HG03378 (cell line): ENCODE data around the gene TMOD1.
A peak's percentile ranks its signal among the peaks of the same experiment; 100 is the strongest.

Experiments used
- ATAC-seq: cut with Tn5 transposase; IDR thresholded peaks from one replicate; pipeline ENCODE4 v1.9.1; 2021; ENCODE audit warnings: mild to moderate bottlenecking, moderate library complexity; ENCODE audit not compliant: unreplicated experiment

Gene TMOD1

DNA sequence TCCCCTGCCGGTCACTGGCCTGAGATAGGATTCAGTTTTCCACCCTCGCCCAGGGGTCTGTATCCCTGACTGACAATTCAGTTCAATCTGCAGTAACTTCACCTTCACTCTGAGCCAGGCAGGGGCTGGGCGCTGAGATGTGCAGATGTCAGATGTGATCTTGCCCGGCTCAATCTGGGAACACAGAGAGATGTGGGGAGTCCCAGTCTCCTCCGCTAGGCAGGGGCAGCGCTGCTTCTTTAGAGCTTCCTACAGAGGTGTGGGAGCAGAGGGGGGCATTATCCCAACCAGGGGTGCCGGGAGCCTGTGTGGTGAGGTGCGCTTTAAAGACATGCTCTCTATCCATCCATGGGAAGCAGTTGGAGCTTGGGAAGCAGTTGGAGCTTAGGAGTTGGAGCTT, 14.6 kb downstream of the TMOD1 start:
- no peak for ATAC-seq

- ATAC-seq, result no peak
Measured at GRCh38 chr9:97517331-97518089, 16.0 kb downstream of the TMOD1 start.

DNA sequence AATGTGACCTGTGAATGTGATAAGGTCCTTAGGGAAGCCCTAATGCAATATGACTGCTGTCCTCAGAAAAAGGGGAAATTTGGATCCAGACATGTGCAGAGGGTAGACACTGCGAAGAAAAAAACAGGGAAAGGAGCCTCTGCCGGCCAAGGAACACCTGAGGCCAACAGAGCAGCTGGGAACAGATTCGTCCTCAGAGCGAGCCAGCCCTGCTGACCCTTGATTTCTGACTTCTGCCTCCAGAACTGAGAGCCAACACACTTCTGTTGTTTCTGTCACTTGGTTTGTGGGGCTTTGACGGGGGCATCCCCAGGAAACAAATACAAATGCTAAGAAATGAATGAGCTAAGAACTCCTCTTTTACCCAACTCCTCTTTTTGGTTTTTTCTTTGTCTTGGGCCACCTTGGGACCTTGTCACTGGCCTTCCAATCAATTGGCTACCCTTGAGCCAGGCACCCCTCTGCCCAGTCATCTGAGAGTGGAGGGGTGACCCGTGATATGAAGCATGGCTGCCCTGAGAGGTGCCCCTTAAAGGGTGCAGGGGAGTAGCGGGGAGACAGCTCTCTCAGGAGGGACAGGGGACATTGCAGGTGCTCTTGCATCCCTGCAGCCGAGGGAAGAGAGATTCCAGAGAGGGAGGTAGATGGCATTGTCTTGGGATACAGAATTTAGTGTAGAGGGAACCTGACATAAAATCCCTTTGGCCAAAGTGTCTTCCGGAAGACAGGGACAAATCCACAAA, 16.9 kb downstream of the TMOD1 start:
- no peak for ATAC-seq

GRCh38 chr9:97518909-97519307, 17.4 kb downstream of the TMOD1 start:
- no peak for ATAC-seq

DNA sequence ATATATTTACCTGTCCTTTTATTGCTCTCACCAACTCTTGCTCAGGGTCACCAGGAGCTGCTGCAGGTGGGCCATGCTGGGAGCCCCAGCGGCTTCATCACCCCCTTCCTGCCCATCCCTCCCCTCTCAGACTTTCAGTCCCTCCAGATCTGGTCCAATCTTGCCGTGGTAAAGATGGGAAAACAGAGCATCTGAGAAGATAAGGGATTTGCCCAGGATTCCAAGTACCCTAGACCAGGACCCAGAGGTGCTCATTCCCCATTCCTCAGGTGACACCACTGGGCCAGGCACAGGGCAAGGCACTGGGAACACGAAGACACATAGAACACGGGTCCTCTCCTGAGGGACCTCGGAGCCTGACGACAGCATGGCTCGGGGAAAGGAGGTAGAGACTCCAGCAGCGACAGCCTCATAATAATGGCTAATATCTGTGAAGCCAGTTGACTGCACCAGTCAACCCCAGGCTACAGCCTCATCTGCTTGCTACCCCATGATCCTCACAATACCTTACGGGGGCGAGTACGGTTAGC, 18.0 kb downstream of the TMOD1 start:
- no peak for ATAC-seq

DNA sequence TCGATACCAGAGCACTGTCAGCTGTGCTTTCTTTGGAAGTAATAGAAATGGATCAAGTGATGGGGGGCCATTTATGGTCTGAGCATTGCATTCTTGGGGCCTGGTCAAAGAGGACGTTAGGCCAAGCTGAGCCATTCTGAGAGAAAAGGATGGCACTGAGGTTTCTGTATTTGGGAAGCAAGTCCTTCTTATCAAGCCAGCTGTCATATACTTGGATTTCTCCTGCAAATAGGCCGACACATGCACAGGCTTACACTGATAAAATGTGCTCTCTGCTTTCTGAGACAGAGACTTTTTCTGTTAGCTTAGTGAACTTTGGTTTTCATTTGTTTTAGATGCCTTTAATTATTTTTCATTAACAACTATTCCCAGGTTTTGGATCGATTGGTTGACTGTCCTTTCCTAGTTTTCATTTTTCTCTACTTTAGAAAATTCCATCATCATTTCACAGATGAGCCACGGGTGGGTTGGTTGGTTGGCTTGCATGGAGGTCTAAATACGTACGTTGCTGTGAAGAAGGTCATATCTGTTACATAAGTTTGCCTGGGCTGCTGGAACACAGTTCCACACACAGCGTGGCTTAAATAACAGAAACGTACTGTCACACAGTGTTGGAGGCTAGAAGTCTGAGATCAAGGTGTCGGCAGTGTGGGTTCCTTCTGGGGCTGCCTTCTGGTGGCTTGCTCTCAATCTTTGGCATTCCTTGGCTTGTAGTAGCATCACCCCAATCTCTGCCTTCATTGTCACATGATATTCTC, 20.3 kb downstream of the TMOD1 start:
- ATAC-seq, result no peak

- no peak for ATAC-seq
Measured at GRCh38 chr9:97524424-97524823, 23.0 kb downstream of the TMOD1 start.

DNA sequence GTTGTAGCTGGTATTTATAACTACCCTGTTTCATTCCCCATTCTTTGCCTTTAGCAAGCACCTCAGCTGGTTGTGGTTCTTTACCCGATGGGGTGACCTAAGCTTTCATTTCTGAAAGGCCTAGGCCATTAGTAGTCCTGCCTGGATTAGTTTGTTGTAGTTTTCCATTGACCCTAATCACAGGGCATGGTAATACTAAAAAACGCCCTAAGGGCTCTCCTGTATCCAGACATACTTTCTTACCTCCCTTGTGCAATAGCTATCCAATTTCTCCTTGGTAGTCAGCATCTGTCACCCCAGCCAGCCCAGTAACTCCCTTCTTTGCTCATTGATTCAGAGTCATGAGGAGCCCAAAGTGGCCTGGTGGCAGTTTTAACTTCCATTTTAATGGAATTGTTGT, 24.0 kb downstream of the TMOD1 start:
- no peak for ATAC-seq

DNA sequence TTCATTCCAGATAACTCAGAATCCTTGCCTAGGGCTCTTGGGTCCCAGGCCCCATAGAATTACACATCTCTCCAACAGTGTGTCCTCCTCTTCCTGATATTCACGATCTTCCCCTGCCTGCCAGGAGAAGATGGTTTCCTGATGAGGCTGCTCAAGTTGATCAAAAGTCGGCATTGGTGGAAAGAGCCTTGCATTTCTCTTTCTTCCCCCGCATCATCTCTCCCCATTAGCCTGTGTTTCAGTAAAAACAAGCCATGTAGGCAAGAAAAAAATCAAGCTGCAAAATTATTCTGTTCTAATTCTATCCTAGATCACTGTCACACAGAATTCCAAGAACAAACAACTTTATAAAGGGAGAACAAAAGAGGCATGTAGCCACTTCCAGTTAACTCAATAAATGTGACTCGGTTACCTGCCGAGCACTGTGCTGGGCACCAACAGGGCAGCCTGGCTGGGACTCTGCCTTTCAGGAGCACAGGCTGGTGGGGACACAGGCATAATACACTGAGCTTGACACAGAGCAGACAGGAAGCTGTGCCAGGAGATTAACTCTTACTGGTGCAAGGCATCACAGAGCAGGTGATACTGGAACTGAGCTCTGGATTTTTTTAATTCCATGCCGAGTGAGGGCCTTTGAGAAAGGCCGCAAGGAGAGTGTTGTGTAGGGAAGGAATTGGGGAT, 25.6 kb downstream of the TMOD1 start:
- ATAC-seq, result no peak

DNA sequence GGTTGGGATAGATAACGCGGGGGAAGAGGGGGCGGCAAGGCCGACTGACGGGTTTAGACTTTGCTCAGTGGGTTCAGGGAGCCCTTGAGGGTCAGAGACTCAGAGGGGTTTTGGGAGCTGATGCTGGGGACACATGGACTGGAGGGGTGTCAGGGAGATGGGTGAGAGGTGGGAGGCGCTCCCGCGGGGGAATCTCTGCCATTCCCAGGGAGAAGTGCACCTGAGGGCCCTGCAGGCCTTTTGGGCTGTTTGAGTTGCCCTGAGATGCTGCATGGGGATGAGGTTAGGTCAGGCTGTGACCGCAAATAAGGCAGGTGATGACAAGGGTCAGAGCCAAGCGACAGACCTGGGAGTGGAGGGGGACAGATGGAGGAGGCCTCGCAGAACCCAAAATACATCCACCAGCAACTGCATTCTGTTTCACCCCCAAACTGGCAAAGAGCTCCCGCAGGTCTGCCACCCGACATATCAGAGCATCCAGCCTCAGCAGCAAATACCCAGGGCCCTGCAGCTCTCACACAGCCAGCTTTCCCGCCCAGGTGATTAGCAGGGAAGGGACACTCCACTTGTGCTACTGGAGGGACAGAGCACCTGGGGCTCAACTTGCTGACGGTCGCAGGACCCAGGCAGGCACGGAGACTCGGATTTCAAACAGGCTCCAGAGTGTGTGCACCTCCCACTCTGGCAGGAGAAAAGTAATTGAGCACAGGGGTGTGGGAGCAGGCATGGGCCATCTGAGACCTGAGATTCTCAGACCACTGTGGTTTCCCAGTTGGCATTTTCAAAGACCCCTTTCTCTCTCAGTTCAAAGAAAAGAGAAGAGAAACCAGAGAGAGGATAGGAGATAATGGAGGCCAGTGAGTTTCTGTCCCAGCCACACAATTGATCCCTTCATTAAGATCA, 26.4 kb downstream of the TMOD1 start:
- ATAC-seq, result no peak

GRCh38 chr9:97528529-97529230, 27.2 kb downstream of the TMOD1 start:
- no peak for ATAC-seq

GRCh38 chr9:97529363-97530076, 28.1 kb downstream of the TMOD1 start:
- ATAC-seq, result peak; percentile 88

DNA sequence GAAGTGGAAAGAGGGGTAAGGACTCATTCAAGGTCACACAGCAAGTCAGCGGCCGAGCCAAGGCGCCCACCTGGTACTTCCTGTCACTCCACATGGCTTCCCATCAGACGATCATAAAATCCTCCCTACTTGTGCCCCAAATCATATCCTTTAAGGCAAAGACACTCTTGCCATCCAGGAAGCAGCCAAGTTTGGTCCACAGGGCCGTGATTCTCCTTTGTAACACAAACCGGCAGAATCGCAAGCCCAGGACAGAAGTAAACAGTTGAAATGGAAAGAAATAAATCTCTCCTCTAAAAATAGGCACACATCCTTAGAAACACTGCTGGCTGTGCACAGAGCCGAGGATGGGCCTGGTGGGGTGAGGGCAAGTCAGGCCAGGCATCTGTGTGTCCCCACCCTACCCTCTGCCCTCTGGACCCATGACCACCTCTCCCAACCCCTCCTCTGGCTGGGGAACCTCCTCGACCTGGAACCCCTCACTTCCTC, 30.5 kb downstream of the TMOD1 start:
- ATAC-seq, result no peak

- ATAC-seq, result no peak
Measured at GRCh38 chr9:97534185-97534584, 32.7 kb downstream of the TMOD1 start.

DNA sequence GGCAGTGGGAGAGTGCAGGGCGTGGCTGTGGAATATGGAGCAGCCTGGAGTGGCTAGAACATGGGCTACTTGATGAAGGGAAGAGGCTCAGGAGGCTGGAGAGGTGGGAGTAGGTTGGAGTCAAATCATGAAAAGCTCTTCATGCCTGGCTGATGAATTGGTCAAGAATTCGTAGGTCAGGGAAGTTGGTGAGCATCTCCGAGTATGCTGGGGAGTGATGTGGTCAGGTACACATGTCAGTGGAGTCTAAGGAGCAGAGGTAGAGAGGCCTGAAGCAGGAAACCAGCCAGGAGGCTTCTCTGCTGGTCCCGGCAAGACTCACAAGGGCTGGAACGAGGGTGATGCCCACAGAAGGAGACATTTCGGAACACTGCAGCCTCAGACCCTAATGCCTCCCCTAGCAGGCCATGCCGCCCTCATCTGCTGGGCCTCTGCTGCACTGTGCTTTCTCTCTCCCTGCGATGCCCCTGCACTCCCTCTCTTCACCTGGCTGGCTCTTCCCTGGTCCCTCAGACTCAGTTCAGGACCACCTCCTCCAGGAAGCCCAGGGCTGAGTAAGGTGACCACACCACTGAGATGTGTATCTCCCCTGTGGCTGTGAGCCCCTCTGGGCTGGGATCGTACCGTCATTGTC, 33.6 kb downstream of the TMOD1 start:
- ATAC-seq, result no peak

DNA sequence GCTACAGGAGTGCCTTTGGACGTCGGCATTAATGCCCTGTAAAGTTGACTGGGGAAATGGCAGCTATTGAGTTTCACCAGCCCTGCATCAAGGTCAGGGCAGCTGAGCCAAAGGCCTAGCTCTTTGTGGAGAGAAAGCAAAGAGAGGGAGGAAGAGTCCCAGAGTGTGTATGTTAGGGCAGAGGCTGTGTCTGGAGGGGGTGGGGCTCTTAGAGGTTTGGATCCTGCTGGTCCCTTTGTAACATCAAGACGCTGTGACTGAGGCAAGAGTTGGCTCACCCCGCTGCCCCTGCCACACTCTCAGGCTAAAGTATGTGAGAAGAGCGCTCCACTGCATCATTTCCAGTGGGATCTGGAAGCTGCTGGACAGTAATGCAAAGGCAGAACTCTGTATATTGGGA, 34.3 kb downstream of the TMOD1 start:
- ATAC-seq, result no peak

DNA sequence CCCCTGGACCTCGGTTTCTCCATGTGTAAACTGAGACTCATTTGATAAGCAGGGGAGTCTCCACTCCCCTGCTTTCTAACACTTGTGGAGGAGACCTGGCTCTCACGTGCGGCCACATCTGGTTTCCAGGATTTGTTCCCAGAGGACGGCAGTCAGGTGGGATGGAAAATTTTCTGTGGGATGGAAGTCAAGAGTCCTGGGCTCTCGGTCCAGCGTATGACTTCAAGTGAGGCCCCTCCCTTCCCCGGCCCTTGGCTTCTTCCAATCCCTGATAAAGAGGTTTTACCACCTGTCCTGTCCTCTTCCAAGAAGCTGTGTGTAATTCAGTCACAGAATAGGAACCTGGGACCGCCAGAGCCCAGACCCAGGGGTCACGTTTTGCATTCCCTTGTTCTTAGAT, 35.0 kb downstream of the TMOD1 start:
- no peak for ATAC-seq

GRCh38 chr9:97543561-97543960, 42.1 kb downstream of the TMOD1 start:
- no peak for ATAC-seq
